GM12878 (cell line): ENCODE data around the gene PRPF6. TPM values are rescaled to one million over a fixed set of nuclear protein-coding genes. Genes with fewer than 3 reads are reported as not detected.

Experiments
- DPF2 ChIP-seq: fragments of 450-650 bp; IDR thresholded peaks from 2 replicates; pipeline ENCODE4 v1.6.1; 2017; ENCODE audit warnings: mild to moderate bottlenecking
- FOXM1 ChIP-seq: IDR thresholded peaks from 2 replicates; pipeline ENCODE4 v1.6.1; 2012; ENCODE audit warnings: low read depth, mild to moderate bottlenecking, inconsistent platforms, low read length, moderate library complexity
- IKZF1 ChIP-seq: fragments of 450-650 bp; conservative IDR thresholded peaks from 2 replicates; pipeline ENCODE4 v1.6.1; 2017; ENCODE audit warnings: antibody characterized with exemption, mild to moderate bottlenecking
- NR2C1 ChIP-seq: fragments of 450-650 bp; IDR thresholded peaks from 2 replicates; pipeline ENCODE4 v1.6.1; 2017; ENCODE audit warnings: antibody characterized with exemption, mild to moderate bottlenecking, moderate library complexity
- PBX3 ChIP-seq: IDR thresholded peaks from 2 replicates; pipeline ENCODE4 v1.6.1; 2011; ENCODE audit warnings: mild to moderate bottlenecking, low read depth, low read length, moderate library complexity; ENCODE audit not compliant: insufficient replicate concordance
- POLR2A ChIP-seq: IDR thresholded peaks from 2 replicates; pipeline ENCODE4 v1.6.1; 2011; ENCODE audit warnings: low read depth, mild to moderate bottlenecking, low read length
- RAD51 ChIP-seq: fragments of 450-650 bp; IDR thresholded peaks from 2 replicates; pipeline ENCODE4 v1.6.1; 2016; ENCODE audit warnings: moderate library complexity, mild to moderate bottlenecking, inconsistent platforms
- RCOR1 ChIP-seq: conservative IDR thresholded peaks from 2 replicates; pipeline ENCODE4 v1.6.1; 2012; ENCODE audit warnings: low read depth, low read length, improper control_type of control experiment
- RFX5 ChIP-seq: IDR thresholded peaks from 2 replicates; pipeline ENCODE4 v1.6.1; 2011; ENCODE audit warnings: low read depth, low read length, improper control_type of control experiment
- STAT3 ChIP-seq: IDR thresholded peaks from 2 replicates; pipeline ENCODE4 v1.6.1; 2011; ENCODE audit warnings: low read depth, low read length, improper control_type of control experiment
- SUPT20H ChIP-seq: IDR thresholded peaks from 2 replicates; pipeline ENCODE4 v1.6.1; 2011; ENCODE audit warnings: low read depth, mild to moderate bottlenecking, low read length, moderate library complexity, borderline replicate concordance; ENCODE audit not compliant: control insufficient read depth
- TCF12 ChIP-seq: IDR thresholded peaks from 2 replicates; pipeline ENCODE4 v1.6.1; 2011; ENCODE audit warnings: low read depth, mild to moderate bottlenecking, low read length
- TCF3 ChIP-seq: IDR thresholded peaks from 2 replicates; pipeline ENCODE4 v1.6.1; 2012; ENCODE audit warnings: low read depth, mild to moderate bottlenecking, low read length, borderline replicate concordance; ENCODE audit not compliant: insufficient read depth
- polyA plus RNA-seq, 11 experiments: library from polyadenylated mRNA; depleted of rRNA in 4 of 11; unstranded in 6 of 11; stranded (reverse) in 5 of 11; fragments of >200 nt; fragmentation: Nextera tagmentation in 4 of 11; fragmentation: Illumina TruSeq in 1 of 11; extraction: Ambion mirVana in 4 of 11; extraction: Trizol in 1 of 11; gene quantifications; 1 replicate in 1 of 11; 2 replicates in 10 of 11; pipeline versions ENCODE4 v1.2.1 to v1.2.3, GENCODE V29; 2011 to 2016; ENCODE audit warnings: inconsistent platforms in 2 of 11, missing spikeins in 2 of 11, low read depth in 1 of 11
- total RNA-seq, 4 experiments: library from RNA; depleted of rRNA in 3 of 4; stranded (reverse); fragments of >200 nt in 3 of 4; fragmentation: Illumina TruSeq in 1 of 4; extraction: Trizol in 1 of 4; gene quantifications; 2 replicates each; pipeline versions ENCODE4 v1.2.1 to v1.2.3, GENCODE V29; 2013 to 2021

Gene PRPF6
- total and polyA plus RNA-seq, 10 of the 15 experiments (the other 5 are each of a cell fraction or from before 2014, with no cell fraction given), result 5.0 to 102 (median 71.3) TPM

DNA sequence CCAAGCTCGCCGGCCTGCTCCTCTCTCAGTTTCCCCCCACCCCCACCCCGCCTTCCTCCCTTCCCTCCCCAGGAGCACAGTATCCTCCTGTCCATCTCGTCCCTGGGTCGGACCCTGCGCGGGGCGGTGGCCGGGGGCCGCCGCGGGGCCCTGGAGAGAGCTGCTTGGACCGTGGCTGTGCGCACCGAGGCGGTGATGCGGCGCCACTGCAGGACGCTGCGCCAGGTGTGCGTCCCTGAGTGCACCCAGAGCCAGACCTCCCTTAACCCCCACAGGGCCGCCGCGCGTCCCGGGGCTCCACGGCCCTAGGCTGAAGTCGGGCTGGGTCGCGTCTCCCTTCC, 57.3 kb downstream of the PRPF6 start (continued):
- TF ChIP-seq NR2C1 (no peak), IKZF1 (no peak), POLR2A (peak; percentile 48), RFX5 (no peak), SUPT20H (no peak), TCF3 (0 out of 2 replicates have a peak, but pooled peaks have one; percentile 46), PBX3 (peak; percentile 0), TCF12 (peak; percentile 25; the same call in 1 of the 2 replicates), DPF2 (no peak), FOXM1 (no peak), RCOR1 (no peak), RAD51 (no peak), STAT3 (no peak)
